Peyer's patch (tissue), 4 donors: ENCODE data around the gene TMEM163.

Experiments used
- POLR2A ChIP-seq, 2 donors: fragments of 450-650 bp; IDR thresholded peaks; one replicate each; pipeline ENCODE4 v1.5.1; 2017; ENCODE audit warnings: antibody characterized with exemption in 2 of 2, mild to moderate bottlenecking in 2 of 2, moderate library complexity in 2 of 2
- TF ChIP-seq, protein P1 (sequence below), 6 experiments: fragments of 450-650 bp in 4 of 6; fragments of 200-600 bp in 2 of 6; sonication (generic) in 1 of 6; IDR thresholded peaks; one replicate each; pipeline ENCODE4 v1.5.1; 2017 to 2019; ENCODE audit warnings: antibody characterized with exemption in 6 of 6, mild to moderate bottlenecking in 3 of 6, moderate library complexity in 1 of 6

DNA sequence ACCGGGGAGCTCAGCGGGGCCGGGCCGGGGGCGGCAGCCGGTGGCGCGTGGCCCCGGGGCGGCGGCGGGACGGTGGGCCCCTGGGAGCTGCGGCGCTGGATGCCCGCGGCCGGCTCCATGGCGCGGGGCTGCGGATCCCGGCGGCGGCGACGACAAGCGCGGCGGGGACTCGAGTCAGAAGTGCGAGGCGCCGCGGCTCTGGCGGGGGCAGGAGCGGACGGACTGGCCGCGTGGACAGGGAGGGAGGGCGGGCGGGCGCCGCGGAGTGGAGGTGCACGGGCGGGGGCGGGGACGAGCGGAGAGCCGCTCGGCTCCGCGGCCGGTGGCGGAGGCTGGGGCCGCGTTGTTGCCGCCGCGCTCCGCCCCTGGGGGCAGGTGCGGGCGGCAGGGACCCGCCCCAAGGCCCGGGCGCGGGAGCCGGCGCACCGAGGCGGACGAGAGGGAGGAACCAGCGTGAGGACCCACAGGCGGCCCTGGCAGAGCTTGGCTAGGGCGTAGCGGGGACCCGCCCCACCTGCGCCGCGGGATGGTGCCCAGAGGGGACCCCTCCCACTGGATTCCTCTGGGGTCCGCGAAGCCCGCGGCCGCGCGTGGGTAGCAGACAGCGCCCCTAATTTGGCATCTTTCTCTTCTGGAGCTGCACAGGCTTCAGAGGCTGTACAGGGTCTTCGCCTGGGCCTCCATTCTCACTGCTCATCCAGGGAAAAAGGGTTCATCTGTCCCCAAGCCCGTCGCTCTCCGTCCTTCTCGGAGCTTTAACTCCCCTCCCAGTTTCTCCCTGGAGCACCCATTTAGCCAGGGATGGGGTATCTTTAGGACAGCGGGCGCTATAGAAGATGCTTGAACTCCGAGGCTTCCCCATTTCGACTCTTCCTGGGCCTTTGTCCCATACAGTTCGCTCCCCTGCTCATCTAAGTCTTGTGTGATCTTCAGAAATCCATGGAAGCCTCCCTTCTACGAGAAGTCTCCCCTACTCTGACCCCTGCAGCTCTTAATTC, at the start of gene TMEM163:
- TF ChIP-seq, protein P1, sequence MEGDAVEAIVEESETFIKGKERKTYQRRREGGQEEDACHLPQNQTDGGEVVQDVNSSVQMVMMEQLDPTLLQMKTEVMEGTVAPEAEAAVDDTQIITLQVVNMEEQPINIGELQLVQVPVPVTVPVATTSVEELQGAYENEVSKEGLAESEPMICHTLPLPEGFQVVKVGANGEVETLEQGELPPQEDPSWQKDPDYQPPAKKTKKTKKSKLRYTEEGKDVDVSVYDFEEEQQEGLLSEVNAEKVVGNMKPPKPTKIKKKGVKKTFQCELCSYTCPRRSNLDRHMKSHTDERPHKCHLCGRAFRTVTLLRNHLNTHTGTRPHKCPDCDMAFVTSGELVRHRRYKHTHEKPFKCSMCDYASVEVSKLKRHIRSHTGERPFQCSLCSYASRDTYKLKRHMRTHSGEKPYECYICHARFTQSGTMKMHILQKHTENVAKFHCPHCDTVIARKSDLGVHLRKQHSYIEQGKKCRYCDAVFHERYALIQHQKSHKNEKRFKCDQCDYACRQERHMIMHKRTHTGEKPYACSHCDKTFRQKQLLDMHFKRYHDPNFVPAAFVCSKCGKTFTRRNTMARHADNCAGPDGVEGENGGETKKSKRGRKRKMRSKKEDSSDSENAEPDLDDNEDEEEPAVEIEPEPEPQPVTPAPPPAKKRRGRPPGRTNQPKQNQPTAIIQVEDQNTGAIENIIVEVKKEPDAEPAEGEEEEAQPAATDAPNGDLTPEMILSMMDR (IDR thresholded peaks at IDR 0.05) = no peak
- no peak for TF ChIP-seq POLR2A (IDR thresholded peaks at IDR 0.05)
